ENCODE measurements around the gene ANKRD11. TPM values are rescaled to one million over a fixed set of nuclear protein-coding genes. Genes with fewer than 3 reads are reported as not detected.

The ANKRD11 gene
- total and polyA plus RNA-seq, 7 donors, result 30.6 to 161 (median 42.8) TPM

DNA sequence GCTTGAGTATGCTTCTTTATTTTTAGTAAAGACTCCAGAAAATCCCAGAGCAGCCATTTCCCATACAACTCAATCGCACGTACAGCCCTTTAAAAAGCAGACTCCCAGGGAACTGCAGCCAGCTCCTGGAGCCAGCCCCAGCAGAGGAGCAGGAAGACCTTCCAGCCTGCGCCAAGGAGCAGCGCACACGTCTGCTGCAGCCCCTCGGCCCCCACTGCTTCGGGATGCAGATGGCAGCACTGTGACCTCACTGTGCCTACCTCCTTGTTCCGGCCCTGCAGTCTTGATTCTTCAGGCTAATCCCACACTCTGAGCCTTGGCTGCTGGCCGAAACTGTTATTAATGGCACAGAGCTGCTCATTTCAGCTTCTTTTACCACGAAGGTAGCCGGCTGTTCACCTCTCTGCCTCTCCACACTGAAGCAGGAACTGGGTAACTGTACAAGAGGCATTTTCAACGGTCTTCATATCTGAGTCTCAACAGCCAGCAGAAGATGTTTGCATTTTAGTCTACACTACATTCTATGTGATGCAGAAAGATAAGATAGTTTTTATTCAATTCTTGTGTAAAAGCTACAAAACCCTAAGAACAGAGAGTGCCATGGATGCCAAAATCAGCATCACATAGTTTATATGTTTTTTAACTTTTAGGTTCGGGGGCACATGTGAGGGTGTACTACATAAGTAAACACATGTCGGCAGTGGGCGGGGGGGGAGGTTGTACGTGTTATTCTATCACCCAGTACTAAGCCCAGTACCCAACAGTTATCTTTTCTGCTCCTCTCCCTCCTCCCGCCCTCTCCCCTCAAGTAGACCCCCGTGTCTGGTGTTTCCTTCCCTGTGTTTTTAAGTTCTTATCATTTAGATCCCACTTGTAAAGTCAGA lies 130.9 kb downstream of the ANKRD11 start:
- peaks cover 0 to 81% (median 73%) of the 10 kb centered on the region in 4 donors for H3K4me1 ChIP-seq
- WGBS, 2 donors, result 51 to 77% methylated on average over 18 of the region's 18 CpGs
- no peak for TF ChIP-seq POLR2A (IDR thresholded peaks at IDR 0.05)
- no peak for TF ChIP-seq EP300 (IDR thresholded peaks at IDR 0.05)
- TF ChIP-seq, protein P1, sequence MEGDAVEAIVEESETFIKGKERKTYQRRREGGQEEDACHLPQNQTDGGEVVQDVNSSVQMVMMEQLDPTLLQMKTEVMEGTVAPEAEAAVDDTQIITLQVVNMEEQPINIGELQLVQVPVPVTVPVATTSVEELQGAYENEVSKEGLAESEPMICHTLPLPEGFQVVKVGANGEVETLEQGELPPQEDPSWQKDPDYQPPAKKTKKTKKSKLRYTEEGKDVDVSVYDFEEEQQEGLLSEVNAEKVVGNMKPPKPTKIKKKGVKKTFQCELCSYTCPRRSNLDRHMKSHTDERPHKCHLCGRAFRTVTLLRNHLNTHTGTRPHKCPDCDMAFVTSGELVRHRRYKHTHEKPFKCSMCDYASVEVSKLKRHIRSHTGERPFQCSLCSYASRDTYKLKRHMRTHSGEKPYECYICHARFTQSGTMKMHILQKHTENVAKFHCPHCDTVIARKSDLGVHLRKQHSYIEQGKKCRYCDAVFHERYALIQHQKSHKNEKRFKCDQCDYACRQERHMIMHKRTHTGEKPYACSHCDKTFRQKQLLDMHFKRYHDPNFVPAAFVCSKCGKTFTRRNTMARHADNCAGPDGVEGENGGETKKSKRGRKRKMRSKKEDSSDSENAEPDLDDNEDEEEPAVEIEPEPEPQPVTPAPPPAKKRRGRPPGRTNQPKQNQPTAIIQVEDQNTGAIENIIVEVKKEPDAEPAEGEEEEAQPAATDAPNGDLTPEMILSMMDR (IDR thresholded peaks at IDR 0.05), result no peak
- TF ChIP-seq POLR2AphosphoS5 (IDR thresholded peaks at IDR 0.05), result no peak
- peak overlapping the region in 3 of 4 donors; percentile 11 to 42 (median 30) for H3K27ac ChIP-seq
- no peak overlapping the region for H3K4me3 ChIP-seq
- H3K36me3 ChIP-seq, result no peaks in the 10 kb centered on the region
- H3K27me3 ChIP-seq, result no peaks in the 10 kb centered on the region
- intact Hi-C loops (cut with DNase I), result loop anchor here (5.0 kb wide), 1 partner anchor 38 kb away; no protein-coding TSS in a partner anchor
- H3K9me3 ChIP-seq, result no peaks in the 10 kb centered on the region
- DNase-seq, result no peak

DNA sequence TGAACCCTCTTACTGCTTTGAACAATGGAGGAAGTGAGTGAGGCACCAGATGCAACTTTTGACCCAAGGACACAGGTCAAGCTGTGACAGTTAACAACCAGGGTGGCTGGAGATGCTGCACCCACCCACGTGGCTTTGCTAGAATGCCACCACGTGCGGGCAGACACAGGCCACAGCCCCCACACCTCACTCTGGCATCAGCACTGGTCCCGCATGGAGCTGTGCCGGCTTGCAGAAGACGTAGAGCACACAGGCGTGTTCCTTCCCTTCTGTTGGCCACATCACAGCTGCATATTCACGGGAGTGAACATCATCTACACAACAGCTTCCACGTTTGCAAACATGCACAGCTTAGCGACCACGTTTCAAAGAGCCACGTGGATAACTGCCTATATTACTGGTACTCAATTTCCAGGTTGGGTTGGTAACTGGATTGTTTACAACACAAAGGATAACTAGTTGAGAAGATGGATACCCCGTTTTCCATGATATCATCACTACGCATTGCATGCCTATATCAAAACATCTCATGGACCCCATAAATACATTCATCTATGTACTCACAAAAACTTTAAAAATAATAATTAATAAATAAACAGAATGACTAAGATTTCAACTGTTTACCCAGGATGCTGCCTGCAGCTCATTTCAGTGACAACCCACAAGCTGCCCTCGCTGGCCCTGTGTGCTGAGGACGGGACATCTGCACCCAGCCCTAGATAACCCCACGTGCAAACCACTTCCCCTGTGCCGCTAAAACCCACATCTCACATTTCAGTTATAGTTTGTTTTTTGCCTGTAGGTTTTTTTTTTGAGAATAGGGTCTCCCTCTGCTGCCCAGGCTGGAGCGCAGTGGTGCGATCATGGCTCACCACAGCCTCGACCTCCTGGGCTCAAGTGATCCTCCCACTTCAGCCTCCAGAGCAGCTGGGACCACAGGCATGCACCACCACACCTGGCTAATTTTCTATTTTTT lies 132.0 kb downstream of the ANKRD11 start:
- Histone ChIP-seq H3K9me3 (no peaks in the 10 kb centered on the region), H3K4me3 (no peak overlapping the region), H3K36me3 (no peaks in the 10 kb centered on the region), H3K27me3 (no peaks in the 10 kb centered on the region), H3K27ac (peak overlapping the region in 2 of 4 donors; percentile 19 to 42), H3K4me1 (peaks cover 0 to 81% (median 73%) of the 10 kb centered on the region in 4 donors)
- no peak for DNase-seq
- intact Hi-C loops (cut with DNase I), result loop anchor here (5.0 kb wide), 1 partner anchor 39 kb away; no protein-coding TSS in a partner anchor
- TF ChIP-seq EP300 (IDR thresholded peaks at IDR 0.05) (no peak), POLR2AphosphoS5 (IDR thresholded peaks at IDR 0.05) (no peak), POLR2A (IDR thresholded peaks at IDR 0.05) (no peak)
- TF ChIP-seq, protein P1 (IDR thresholded peaks at IDR 0.05), result no peak
- WGBS, 2 donors, result 48 to 72% methylated on average over 21 of the region's 21 CpGs

DNA sequence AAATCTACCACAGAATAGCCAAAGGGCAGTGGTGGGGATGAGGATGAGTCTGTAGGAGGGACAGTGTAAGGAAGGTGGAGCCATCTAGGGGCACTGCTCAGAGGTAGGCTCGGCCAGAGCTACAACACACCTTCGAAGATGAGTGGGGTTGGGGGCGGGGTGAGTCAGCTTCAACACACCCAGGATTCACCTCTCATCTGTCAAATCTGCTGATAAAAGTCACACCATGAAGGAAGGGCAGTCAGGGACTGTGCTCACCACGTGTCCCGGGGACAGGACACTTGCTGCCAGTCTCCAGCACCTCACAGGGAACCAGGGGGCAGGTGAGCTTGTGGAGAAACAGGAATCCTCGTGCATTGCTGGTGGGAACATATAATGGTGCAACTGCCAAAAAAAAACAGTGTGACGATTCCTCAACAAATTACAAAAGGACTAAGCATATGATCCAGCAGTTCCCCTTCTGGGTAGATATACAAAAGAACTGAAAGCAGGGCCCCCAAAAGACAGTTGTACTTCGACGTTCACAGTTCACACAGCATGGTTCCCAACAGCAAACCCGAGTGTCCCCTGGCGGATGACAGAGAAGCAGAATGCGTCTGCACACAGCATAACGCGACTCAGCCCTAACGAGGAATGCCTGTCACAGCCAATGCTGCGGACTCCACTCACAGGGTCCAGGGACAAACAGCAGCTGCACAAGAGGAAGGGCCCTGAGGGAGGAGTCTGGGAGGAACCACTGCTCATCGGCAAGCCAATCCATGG lies 133.1 kb downstream of the ANKRD11 start:
- H3K4me1 ChIP-seq, result peaks cover 0 to 84% (median 78%) of the 10 kb centered on the region in 4 donors
- no peaks in the 10 kb centered on the region for H3K27me3 ChIP-seq
- no peaks in the 10 kb centered on the region for H3K36me3 ChIP-seq
- H3K9me3 ChIP-seq, result no peaks in the 10 kb centered on the region
- 55 to 75% methylated on average over 17 of the region's 17 CpGs for WGBS, 2 donors
- peak overlapping the region in 2 of 4 donors; percentile 18 to 19 for H3K27ac ChIP-seq
- no peak for DNase-seq
- TF ChIP-seq, protein P1 (IDR thresholded peaks at IDR 0.05), result no peak
- TF ChIP-seq EP300 (IDR thresholded peaks at IDR 0.05) (no peak), POLR2AphosphoS5 (IDR thresholded peaks at IDR 0.05) (no peak), POLR2A (IDR thresholded peaks at IDR 0.05) (no peak)
- H3K4me3 ChIP-seq, result no peak overlapping the region
- intact Hi-C loops (cut with DNase I), result loop anchor here (5.0 kb wide), 1 partner anchor 40 kb away; no protein-coding TSS in a partner anchor

DNA sequence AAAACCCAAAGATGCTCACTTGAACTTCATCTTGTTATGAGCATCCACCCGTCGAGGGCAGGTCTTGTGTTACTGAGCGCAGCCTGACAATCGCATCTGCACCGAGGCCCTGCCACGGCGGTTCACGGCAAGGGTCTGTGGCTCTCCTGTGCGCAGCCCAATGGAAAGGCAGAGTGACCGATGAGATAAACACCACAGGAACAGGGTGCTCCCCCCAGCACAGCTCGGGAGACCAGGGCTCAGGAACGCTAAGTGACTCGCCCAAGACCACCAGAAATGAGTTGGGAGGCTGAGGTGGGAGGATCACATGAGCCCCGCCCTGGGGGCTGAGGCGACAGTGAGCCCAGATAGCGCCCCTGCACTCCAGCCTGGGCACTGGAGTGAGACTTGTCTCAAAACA lies 134.7 kb downstream of the ANKRD11 start:
- no peaks in the 10 kb centered on the region for H3K9me3 ChIP-seq
- no peaks in the 10 kb centered on the region for H3K27me3 ChIP-seq
- 95% methylated on average over 16 of the region's 16 CpGs for WGBS, 2 donors
- no peak for DNase-seq
- H3K4me3 ChIP-seq, result no peak overlapping the region
- intact Hi-C loops (cut with DNase I), result loop anchor here (5.0 kb wide), 1 partner anchor 42 kb away; no protein-coding TSS in a partner anchor
- TF ChIP-seq EP300 (IDR thresholded peaks at IDR 0.05) (no peak), POLR2A (IDR thresholded peaks at IDR 0.05) (no peak), POLR2AphosphoS5 (IDR thresholded peaks at IDR 0.05) (no peak)
- TF ChIP-seq, protein P1 (IDR thresholded peaks at IDR 0.05), result no peak
- no peaks in the 10 kb centered on the region for H3K36me3 ChIP-seq
- H3K27ac ChIP-seq, result peak overlapping the region in 2 of 4 donors; percentile 7 to 17
- H3K4me1 ChIP-seq, result peaks cover 0 to 74% (median 65%) of the 10 kb centered on the region in 4 donors
